Muscle of leg (tissue), 11 donors: ENCODE measurements around the gene PRR22. TPM values are rescaled to one million over a fixed set of nuclear protein-coding genes. Genes with fewer than 3 reads are reported as not detected.
"Not testable (repeated sequence)": the region's sequence is repeated elsewhere in the genome, so short reads cannot be mapped to it uniquely, and the experiment has no call there.

Experiments used
- DNase-seq: peaks from one replicate; pipeline ENCODE4 v3.0.0; 2013
- H3K27ac ChIP-seq: one replicate; pipeline ENCODE4 v1.5.1; 2013; ENCODE audit warnings: mild to moderate bottlenecking, low read length, control low read depth
- H3K27me3 ChIP-seq: one replicate; pipeline ENCODE4 v1.6.1; 2013; ENCODE audit warnings: low read length; ENCODE audit not compliant: control insufficient read depth, insufficient read depth
- H3K36me3 ChIP-seq: one replicate; pipeline ENCODE4 v1.6.1; 2013; ENCODE audit warnings: low read length; ENCODE audit not compliant: control insufficient read depth, insufficient read depth
- H3K4me1 ChIP-seq: one replicate; pipeline ENCODE4 v1.6.1; 2013; ENCODE audit warnings: low read length; ENCODE audit not compliant: control insufficient read depth, insufficient read depth
- H3K4me3 ChIP-seq: one replicate; pipeline ENCODE4 v1.5.1; 2013; ENCODE audit warnings: low read length, control low read depth
- H3K9me3 ChIP-seq: replicated peaks from 2 replicates; pipeline ENCODE4 v1.6.1; 2013; ENCODE audit warnings: low read depth, low read length; ENCODE audit not compliant: control insufficient read depth
- WGBS: methylation state at CpG from one replicate; pipeline ENCODE4 v1.1.5; 2013; ENCODE audit warnings: missing lambda C conversion rate; ENCODE audit not compliant: insufficient coverage; 5-methylcytosine and 5-hydroxymethylcytosine counted together
- polyA plus RNA-seq, 8 donors: library from polyadenylated mRNA; unstranded; fragments of 120-200 nt; gene quantifications; one replicate each; pipeline versions ENCODE4 v1.2.1 to v1.2.3, GENCODE V29; 2013; ENCODE audit warnings: inconsistent platforms in 1 of 8, low replicate concordance in 1 of 8; ENCODE audit not compliant: insufficient read length in 8 of 8, insufficient read depth in 1 of 8
- total RNA-seq: library from RNA; stranded (reverse); fragments of 120-200 nt; gene quantifications from one replicate; pipeline ENCODE4 v1.2.4, GENCODE V29; 2013

PRR22 gene
- total and polyA plus RNA-seq, 9 donors = 0.86 to 2.7 (median 1.3) TPM

DNA sequence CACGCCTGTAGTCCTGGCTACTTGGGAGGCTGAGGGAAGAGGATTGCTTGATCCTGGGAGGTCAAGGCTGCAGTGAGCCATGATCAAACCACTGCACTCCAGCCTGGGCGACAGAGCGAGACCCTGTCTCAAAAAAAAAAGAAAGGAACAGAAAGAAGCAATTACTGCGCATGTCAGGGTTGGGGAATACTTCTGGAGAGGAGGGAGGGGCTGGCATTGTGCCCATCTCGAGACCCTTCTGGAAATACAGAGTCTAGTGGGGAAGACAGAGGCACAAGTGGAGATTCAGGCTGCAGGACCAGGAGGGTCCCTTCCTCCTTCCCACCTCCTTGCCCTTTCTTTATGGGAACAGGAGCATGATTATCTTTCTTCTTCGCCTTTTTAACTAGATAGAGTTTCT lies 30.8 kb downstream of the PRR22 start:
- no peaks in the 10 kb centered on the region for H3K4me1 ChIP-seq
- no peaks in the 10 kb centered on the region for H3K9me3 ChIP-seq
- no peak for DNase-seq
- H3K4me3 ChIP-seq = no peak overlapping the region
- no peaks in the 10 kb centered on the region for H3K36me3 ChIP-seq
- no peaks in the 10 kb centered on the region for H3K27me3 ChIP-seq
- no peak overlapping the region for H3K27ac ChIP-seq
- 72% methylated on average over 5 of the region's 6 CpGs for WGBS

DNA sequence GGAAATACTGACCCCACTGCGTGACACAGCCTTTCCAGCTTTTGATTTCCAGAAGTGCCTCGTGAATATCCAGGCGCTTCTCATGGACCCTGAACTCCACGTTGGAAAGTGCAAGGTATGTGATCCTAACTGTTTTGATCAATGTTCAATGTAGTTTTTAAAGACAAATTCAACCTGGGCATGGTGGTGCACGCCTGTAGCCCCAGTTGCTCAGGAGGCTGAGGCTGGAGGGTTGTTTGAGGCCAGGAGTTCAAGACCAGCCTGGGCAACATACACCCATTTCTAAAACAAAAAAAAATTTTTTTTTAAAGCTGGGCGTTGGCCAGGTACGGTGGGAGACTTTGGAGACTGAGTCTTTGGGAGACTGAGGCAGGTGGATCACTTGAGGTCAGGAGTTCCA lies 32.8 kb downstream of the PRR22 start:
- H3K9me3 ChIP-seq = no peaks in the 10 kb centered on the region
- no peak for DNase-seq
- H3K36me3 ChIP-seq = no peaks in the 10 kb centered on the region
- peaks cover 5% of the 10 kb centered on the region for H3K27me3 ChIP-seq
- H3K4me3 ChIP-seq = no peak overlapping the region
- no peak overlapping the region for H3K27ac ChIP-seq
- WGBS = 75% methylated on average over 4 of the region's 7 CpGs
- H3K4me1 ChIP-seq = no peaks in the 10 kb centered on the region

DNA sequence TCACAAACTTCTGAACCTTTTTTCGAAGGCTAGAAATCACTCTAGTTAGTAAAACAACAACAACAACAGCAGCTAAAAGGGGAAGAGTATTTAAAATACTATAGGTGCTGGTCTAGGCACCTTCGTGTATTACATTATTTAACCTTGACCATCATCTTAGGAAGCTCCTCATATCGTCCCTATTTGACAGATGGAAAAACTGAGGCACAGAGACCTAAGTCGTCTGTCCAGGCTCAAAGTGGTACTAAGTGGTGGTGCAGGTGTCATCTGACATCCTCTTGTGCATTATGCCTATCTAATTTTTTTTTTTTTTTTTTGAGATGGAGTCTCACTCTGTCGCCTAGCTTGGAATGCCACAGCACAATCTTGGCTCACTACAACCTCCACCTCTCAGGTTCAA lies 35.0 kb downstream of the PRR22 start:
- Histone ChIP-seq H3K27me3 (peaks cover 6% of the 10 kb centered on the region), H3K27ac (no peak overlapping the region), H3K36me3 (no peaks in the 10 kb centered on the region), H3K9me3 (no peaks in the 10 kb centered on the region), H3K4me1 (no peaks in the 10 kb centered on the region), H3K4me3 (no peak overlapping the region)
- no peak for DNase-seq
- WGBS = no CpG with 5 or more reads among the region's 5 CpGs

DNA sequence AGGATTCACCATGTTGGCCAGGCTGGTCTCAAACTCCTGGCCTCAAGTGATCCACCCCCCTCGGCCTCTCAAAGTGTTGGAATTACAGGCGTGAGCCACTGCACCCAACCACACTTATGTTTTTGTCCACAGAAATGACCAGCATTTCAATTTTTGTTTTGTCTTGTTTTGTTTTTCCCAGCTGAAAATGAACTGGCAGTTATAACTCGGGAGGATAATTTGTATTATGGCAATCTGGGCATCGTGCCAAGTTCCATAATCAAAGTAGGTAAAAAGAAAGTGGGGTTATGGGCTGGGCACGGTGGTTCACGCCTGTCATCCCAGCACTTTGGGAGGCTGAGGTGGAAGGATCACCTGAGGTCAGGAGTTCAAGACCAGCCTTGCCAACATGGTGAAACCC lies 35.6 kb downstream of the PRR22 start:
- not testable (repeated sequence) for H3K27me3 ChIP-seq, DNase-seq, H3K4me3 ChIP-seq, H3K36me3 ChIP-seq, H3K27ac ChIP-seq, H3K9me3 ChIP-seq, H3K4me1 ChIP-seq
- WGBS = 20% methylated on average over 1 of the region's 6 CpGs

DNA sequence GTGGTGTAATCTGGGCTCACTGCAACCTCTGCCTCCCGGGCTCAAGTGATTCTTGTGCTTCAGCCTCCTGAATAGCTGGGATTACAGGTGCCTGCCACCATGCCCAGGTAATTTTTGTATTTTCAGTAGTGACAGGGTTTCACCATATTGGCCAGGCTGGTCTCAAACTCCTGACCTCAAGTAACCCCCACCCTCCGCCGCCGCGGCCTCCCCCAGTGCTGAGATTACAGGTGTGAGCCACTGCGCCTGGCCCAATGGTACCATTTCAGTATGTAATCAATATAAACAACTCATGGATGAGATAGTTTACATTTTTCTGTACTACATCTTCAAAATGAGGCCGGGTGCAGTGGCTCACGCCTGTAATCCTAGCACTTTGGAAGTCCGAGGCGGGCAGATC lies 39.5 kb downstream of the PRR22 start:
- DNase-seq, H3K4me3 ChIP-seq, H3K4me1 ChIP-seq, H3K36me3 ChIP-seq, H3K27me3 ChIP-seq, H3K27ac ChIP-seq, H3K9me3 ChIP-seq: not testable (repeated sequence)
- WGBS = 69% methylated on average over 1 of the region's 10 CpGs

DNA sequence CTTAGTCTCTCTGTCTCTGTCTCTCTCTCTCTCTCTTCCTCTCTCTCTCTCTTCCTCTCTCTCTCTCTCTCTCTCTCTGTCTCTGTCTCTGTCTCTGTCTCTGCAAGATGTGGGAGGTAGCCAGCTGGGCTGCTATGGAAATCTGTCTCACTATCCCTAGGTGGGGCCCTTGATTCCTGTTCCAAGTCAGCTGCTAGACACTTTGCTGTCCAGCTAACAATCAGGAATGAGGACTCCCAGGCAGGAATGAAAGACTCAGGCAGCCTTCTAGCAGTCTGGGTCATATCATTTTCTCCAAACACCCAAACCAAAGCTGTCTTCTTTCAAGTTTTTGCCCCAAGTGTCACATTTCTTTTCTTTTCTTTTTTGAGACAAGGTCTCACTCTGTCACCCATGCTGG lies 40.9 kb downstream of the PRR22 start:
- DNase-seq = no peak
- Histone ChIP-seq H3K9me3 (no peaks in the 10 kb centered on the region), H3K4me3 (no peak overlapping the region), H3K27ac (no peak overlapping the region), H3K36me3 (no peaks in the 10 kb centered on the region), H3K27me3 (peaks cover 6% of the 10 kb centered on the region), H3K4me1 (no peaks in the 10 kb centered on the region)

DNA sequence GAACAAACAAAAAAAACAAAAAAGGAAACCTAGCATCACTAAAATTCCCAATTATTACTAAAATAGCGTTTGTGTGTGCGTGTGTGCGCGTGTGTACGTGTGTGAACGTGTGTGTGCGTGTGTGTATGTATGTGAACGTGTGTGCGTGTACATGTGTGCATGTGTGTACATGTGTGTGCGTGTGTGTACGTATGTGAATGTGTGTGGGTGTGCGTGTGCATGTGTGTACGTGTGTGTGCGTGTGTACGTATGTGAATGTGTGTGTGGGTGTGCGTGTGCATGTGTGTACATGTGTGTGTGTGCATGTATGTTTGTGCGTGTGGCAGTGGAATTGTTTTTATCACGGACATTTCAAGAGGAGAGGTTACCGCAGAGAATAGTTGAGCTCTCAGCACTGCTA lies 42.5 kb downstream of the PRR22 start:
- no peak for DNase-seq
- H3K36me3 ChIP-seq = no peaks in the 10 kb centered on the region
- peaks cover 4% of the 10 kb centered on the region for H3K27me3 ChIP-seq
- H3K27ac ChIP-seq = no peak overlapping the region
- WGBS = 93% methylated on average over 8 of the region's 19 CpGs
- H3K9me3 ChIP-seq = no peaks in the 10 kb centered on the region
- H3K4me3 ChIP-seq = no peak overlapping the region
- no peaks in the 10 kb centered on the region for H3K4me1 ChIP-seq

DNA sequence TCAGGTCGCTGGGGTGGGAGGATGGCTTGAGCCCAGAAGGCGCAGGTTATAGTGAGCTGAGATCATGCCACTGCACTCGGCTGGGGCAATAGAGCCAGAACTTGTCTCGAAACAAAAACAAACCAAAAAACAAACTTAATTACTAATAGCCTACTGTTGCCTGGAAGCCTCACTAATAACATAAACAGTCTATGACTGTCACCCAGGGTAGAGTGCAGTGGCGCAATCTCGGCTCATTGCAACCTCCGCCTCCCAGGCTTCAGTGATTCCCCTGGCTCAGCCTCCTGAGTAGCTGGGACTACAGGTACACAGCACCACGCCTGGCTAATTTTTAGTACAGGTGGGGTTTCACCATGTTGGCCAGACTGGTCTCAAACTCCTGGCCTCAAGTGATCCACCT lies 46.1 kb downstream of the PRR22 start:
- no peak for DNase-seq
- Histone ChIP-seq H3K27ac (no peak overlapping the region), H3K27me3 (no peaks in the 10 kb centered on the region), H3K9me3 (no peaks in the 10 kb centered on the region), H3K4me3 (no peak overlapping the region), H3K4me1 (no peaks in the 10 kb centered on the region), H3K36me3 (no peaks in the 10 kb centered on the region)
- 90% methylated on average over 2 of the region's 8 CpGs for WGBS

DNA sequence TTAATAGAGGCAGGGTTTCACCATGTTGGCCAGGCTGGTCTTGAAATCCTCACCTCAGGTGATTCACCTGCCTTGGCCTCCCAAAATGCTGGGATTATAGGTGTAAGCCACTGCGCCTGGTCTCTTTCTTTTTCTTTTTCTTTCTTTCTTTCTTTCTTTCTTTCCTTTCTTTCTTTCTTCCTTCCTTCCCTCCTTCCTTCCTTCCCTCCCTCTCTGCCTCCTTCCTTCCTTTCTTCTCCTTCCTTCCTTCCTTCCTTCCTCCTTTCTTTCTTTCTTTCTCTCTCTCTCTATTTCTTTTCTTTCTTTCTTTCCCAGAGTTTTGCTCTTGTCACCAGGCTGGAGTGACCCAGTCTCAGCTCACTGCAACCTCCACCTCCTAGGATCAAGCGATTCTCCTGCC lies 51.4 kb downstream of the PRR22 start:
- not testable (repeated sequence) for H3K36me3 ChIP-seq, H3K4me1 ChIP-seq, H3K9me3 ChIP-seq, DNase-seq, H3K4me3 ChIP-seq, H3K27me3 ChIP-seq, H3K27ac ChIP-seq
- 81% methylated on average over 2 of the region's 2 CpGs for WGBS
